Gastroesophageal sphincter (tissue), 3 donors: ENCODE data around the gene IL2RA.

Experiments used
- CTCF ChIP-seq, 4 experiments: fragments of 200-600 bp in 2 of 4; fragments of 450-650 bp in 2 of 4; sonication (generic) in 1 of 4; IDR thresholded peaks; one replicate each; pipeline ENCODE4 v1.5.1; 2017 to 2019; ENCODE audit warnings: antibody characterized with exemption in 4 of 4, mild to moderate bottlenecking in 2 of 4, moderate library complexity in 2 of 4
- EP300 ChIP-seq: sonication (generic); formaldehyde crosslinking; IDR thresholded peaks from one replicate; pipeline ENCODE4 v1.6.1; 2017; ENCODE audit warnings: antibody characterized with exemption, mild to moderate bottlenecking
- POLR2A ChIP-seq, 2 donors: fragments of 450-650 bp; IDR thresholded peaks; one replicate each; pipeline ENCODE4 v1.6.1; 2017; ENCODE audit warnings: antibody characterized with exemption in 2 of 2, mild to moderate bottlenecking in 2 of 2, moderate library complexity in 1 of 2
- POLR2AphosphoS5 ChIP-seq: sonication (generic); formaldehyde crosslinking; IDR thresholded peaks from one replicate; pipeline ENCODE4 v1.6.1; 2017; ENCODE audit warnings: antibody characterized with exemption

GRCh38 chr10:6019796-6020195 is 42.4 kb downstream of the IL2RA start:
- TF ChIP-seq CTCF (IDR thresholded peaks at IDR 0.05) (no peak), POLR2A (IDR thresholded peaks at IDR 0.05) (no peak), POLR2AphosphoS5 (no peak), EP300 (no peak)
